ENCODE measurements around the gene RCOR3.

RCOR3 gene

GRCh38 chr1:211332036-211332616, 73.0 kb downstream of the RCOR3 start:
- no peak overlapping the region for H3K27ac ChIP-seq (ENCODE audit: low read depth, low read length)
- no peak overlapping the region for H3K4me3 ChIP-seq (ENCODE audit: low read depth, low read length)
- no peaks in the 10 kb centered on the region for H3K27me3 ChIP-seq (ENCODE audit: insufficient read depth, low read length)
- no peak overlapping the region for H2AFZ ChIP-seq (ENCODE audit: low read length, unreplicated experiment)
- peaks cover 63% of the 10 kb centered on the region for H3K79me2 ChIP-seq (ENCODE audit: control insufficient read depth, insufficient read depth, low read length, unreplicated experiment)
- H3K36me3 ChIP-seq (ENCODE audit: insufficient read depth, low read length): no peaks in the 10 kb centered on the region
- H3K4me1 ChIP-seq (ENCODE audit: control insufficient read depth, insufficient read depth, low read length, unreplicated experiment): peaks cover 32% of the 10 kb centered on the region

DNA sequence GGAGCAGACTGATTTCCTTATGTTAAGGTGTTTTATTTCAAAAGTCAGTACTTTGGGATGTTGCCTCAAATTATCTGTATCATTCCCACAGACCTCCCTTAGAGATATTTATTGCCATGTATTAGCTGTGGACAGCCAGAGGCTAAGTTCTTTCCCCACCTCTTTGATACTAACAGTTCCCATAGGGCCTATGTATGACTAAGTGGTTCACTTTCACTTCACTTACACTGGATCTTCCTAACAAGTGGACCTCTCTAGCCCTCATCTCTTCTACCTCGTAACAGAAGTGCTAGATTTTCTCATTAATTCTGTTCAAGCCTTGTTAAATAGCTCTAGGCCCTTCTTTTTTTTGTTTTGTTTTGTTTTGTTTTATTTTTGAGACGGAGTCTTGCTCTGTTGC, 73.7 kb downstream of the RCOR3 start:
- Histone ChIP-seq H3K27me3 (ENCODE audit: insufficient read depth, low read length) (no peaks in the 10 kb centered on the region), H3K4me1 (ENCODE audit: control insufficient read depth, insufficient read depth, low read length, unreplicated experiment) (peaks cover 30% of the 10 kb centered on the region), H2AFZ (ENCODE audit: low read length, unreplicated experiment) (no peak overlapping the region), H3K79me2 (ENCODE audit: control insufficient read depth, insufficient read depth, low read length, unreplicated experiment) (peaks cover 59% of the 10 kb centered on the region), H3K27ac (ENCODE audit: low read depth, low read length) (no peak overlapping the region), H3K36me3 (ENCODE audit: insufficient read depth, low read length) (no peaks in the 10 kb centered on the region), H3K4me3 (ENCODE audit: low read depth, low read length) (no peak overlapping the region)

GRCh38 chr1:211333906-211334305, 74.7 kb downstream of the RCOR3 start:
- peaks cover 48% of the 10 kb centered on the region for H3K79me2 ChIP-seq (ENCODE audit: control insufficient read depth, insufficient read depth, low read length, unreplicated experiment)

GRCh38 chr1:211334986-211335385, 75.8 kb downstream of the RCOR3 start:
- H3K4me1 ChIP-seq (ENCODE audit: control insufficient read depth, insufficient read depth, low read length, unreplicated experiment): peaks cover 18% of the 10 kb centered on the region
- H2AFZ ChIP-seq (ENCODE audit: low read length, unreplicated experiment): no peak overlapping the region
- H3K36me3 ChIP-seq (ENCODE audit: insufficient read depth, low read length): no peaks in the 10 kb centered on the region
- no peak overlapping the region for H3K4me3 ChIP-seq (ENCODE audit: low read depth, low read length)
- H3K79me2 ChIP-seq (ENCODE audit: control insufficient read depth, insufficient read depth, low read length, unreplicated experiment): peaks cover 37% of the 10 kb centered on the region
- no peak overlapping the region for H3K27ac ChIP-seq (ENCODE audit: low read depth, low read length)
- H3K27me3 ChIP-seq (ENCODE audit: insufficient read depth, low read length): no peaks in the 10 kb centered on the region

More at GRCh38 chr1:211333906-211334305, 74.7 kb downstream of the RCOR3 start:
- Histone ChIP-seq H3K4me3 (ENCODE audit: low read depth, low read length) (no peak overlapping the region), H2AFZ (ENCODE audit: low read length, unreplicated experiment) (no peak overlapping the region), H3K4me1 (ENCODE audit: control insufficient read depth, insufficient read depth, low read length, unreplicated experiment) (peaks cover 24% of the 10 kb centered on the region), H3K27ac (ENCODE audit: low read depth, low read length) (no peak overlapping the region), H3K27me3 (ENCODE audit: insufficient read depth, low read length) (no peaks in the 10 kb centered on the region), H3K36me3 (ENCODE audit: insufficient read depth, low read length) (no peaks in the 10 kb centered on the region)

- no peaks in the 10 kb centered on the region for H3K27me3 ChIP-seq (ENCODE audit: insufficient read depth, low read length)
- no peak overlapping the region for H2AFZ ChIP-seq (ENCODE audit: low read length, unreplicated experiment)
- peaks cover 16% of the 10 kb centered on the region for H3K4me1 ChIP-seq (ENCODE audit: control insufficient read depth, insufficient read depth, low read length, unreplicated experiment)
- H3K36me3 ChIP-seq (ENCODE audit: insufficient read depth, low read length): no peaks in the 10 kb centered on the region
- peaks cover 33% of the 10 kb centered on the region for H3K79me2 ChIP-seq (ENCODE audit: control insufficient read depth, insufficient read depth, low read length, unreplicated experiment)
- H3K27ac ChIP-seq (ENCODE audit: low read depth, low read length): no peak overlapping the region
- no peak overlapping the region for H3K4me3 ChIP-seq (ENCODE audit: low read depth, low read length)
Observed at GRCh38 chr1:211335522-211336157, 76.5 kb downstream of the RCOR3 start.

DNA sequence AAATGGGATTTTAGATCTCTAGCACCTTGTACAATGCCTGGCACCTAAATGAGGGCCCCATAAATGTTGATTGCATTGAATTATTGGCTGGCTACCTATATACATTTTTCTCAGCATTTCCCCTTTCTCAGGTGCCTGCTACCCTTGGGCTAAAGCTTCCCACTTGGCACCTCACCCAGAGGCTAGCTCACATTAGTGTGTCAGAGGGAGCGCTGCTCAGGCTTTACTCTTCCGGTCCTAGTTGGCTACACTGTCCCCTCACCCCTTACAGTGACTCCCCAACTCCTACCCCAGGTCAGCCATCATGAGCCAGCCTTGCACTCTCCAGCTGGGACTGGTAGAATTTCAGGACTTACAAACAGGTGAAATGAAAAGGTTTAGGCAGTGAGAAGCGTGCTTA, 77.0 kb downstream of the RCOR3 start:
- H3K4me3 ChIP-seq (ENCODE audit: low read depth, low read length): no peak overlapping the region

GRCh38 chr1:211336775-211337174, 77.6 kb downstream of the RCOR3 start:
- Histone ChIP-seq H3K4me3 (ENCODE audit: low read depth, low read length) (no peak overlapping the region), H3K36me3 (ENCODE audit: insufficient read depth, low read length) (no peaks in the 10 kb centered on the region), H3K79me2 (ENCODE audit: control insufficient read depth, insufficient read depth, low read length, unreplicated experiment) (peaks cover 28% of the 10 kb centered on the region), H3K27me3 (ENCODE audit: insufficient read depth, low read length) (no peaks in the 10 kb centered on the region), H3K4me1 (ENCODE audit: control insufficient read depth, insufficient read depth, low read length, unreplicated experiment) (peaks cover 8% of the 10 kb centered on the region), H3K27ac (ENCODE audit: low read depth, low read length) (no peak overlapping the region), H2AFZ (ENCODE audit: low read length, unreplicated experiment) (no peak overlapping the region)

More for the DNA sequence above, 77.0 kb downstream of the RCOR3 start:
- Histone ChIP-seq H2AFZ (ENCODE audit: low read length, unreplicated experiment) (no peak overlapping the region), H3K36me3 (ENCODE audit: insufficient read depth, low read length) (no peaks in the 10 kb centered on the region), H3K27ac (ENCODE audit: low read depth, low read length) (no peak overlapping the region), H3K4me1 (ENCODE audit: control insufficient read depth, insufficient read depth, low read length, unreplicated experiment) (peaks cover 11% of the 10 kb centered on the region), H3K27me3 (ENCODE audit: insufficient read depth, low read length) (no peaks in the 10 kb centered on the region), H3K79me2 (ENCODE audit: control insufficient read depth, insufficient read depth, low read length, unreplicated experiment) (peaks cover 32% of the 10 kb centered on the region)

GRCh38 chr1:211337430-211338223, 78.5 kb downstream of the RCOR3 start:
- Histone ChIP-seq H3K79me2 (ENCODE audit: control insufficient read depth, insufficient read depth, low read length, unreplicated experiment) (peaks cover 20% of the 10 kb centered on the region), H3K27me3 (ENCODE audit: insufficient read depth, low read length) (no peaks in the 10 kb centered on the region), H2AFZ (ENCODE audit: low read length, unreplicated experiment) (no peak overlapping the region), H3K36me3 (ENCODE audit: insufficient read depth, low read length) (no peaks in the 10 kb centered on the region), H3K27ac (ENCODE audit: low read depth, low read length) (no peak overlapping the region), H3K4me3 (ENCODE audit: low read depth, low read length) (no peak overlapping the region), H3K4me1 (ENCODE audit: control insufficient read depth, insufficient read depth, low read length, unreplicated experiment) (peaks cover 2% of the 10 kb centered on the region)

GRCh38 chr1:211338224-211338620, 79.1 kb downstream of the RCOR3 start:
- Histone ChIP-seq H3K79me2 (ENCODE audit: control insufficient read depth, insufficient read depth, low read length, unreplicated experiment) (peaks cover 18% of the 10 kb centered on the region), H3K27me3 (ENCODE audit: insufficient read depth, low read length) (no peaks in the 10 kb centered on the region), H3K4me3 (ENCODE audit: low read depth, low read length) (no peak overlapping the region), H3K36me3 (ENCODE audit: insufficient read depth, low read length) (no peaks in the 10 kb centered on the region), H3K27ac (ENCODE audit: low read depth, low read length) (no peak overlapping the region), H3K4me1 (ENCODE audit: control insufficient read depth, insufficient read depth, low read length, unreplicated experiment) (no peaks in the 10 kb centered on the region), H2AFZ (ENCODE audit: low read length, unreplicated experiment) (no peak overlapping the region)

DNA sequence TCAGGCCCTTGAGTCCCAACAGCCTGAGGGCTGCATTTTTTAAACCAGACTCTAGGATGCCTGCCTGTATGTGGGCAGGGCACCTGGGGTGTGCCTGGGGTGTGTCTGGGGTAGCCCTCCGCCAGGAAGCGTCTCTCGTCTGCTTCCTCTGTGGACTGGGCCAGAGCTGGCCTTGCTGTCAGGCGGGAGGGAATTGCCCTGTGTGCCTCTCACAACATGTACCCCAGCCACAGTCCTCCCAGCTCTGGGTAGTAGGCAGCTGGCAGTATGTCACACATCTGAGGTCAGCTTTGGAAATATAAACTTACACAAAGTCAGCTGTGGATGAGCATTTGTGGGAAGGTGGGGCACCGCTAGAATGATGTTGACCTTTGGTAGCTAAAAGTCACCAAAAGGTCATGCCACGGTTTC, 80.5 kb downstream of the RCOR3 start:
- Histone ChIP-seq H3K27me3 (ENCODE audit: insufficient read depth, low read length) (no peaks in the 10 kb centered on the region), H3K27ac (ENCODE audit: low read depth, low read length) (no peak overlapping the region), H3K4me1 (ENCODE audit: control insufficient read depth, insufficient read depth, low read length, unreplicated experiment) (no peaks in the 10 kb centered on the region), H3K4me3 (ENCODE audit: low read depth, low read length) (no peak overlapping the region), H2AFZ (ENCODE audit: low read length, unreplicated experiment) (no peak overlapping the region), H3K36me3 (ENCODE audit: insufficient read depth, low read length) (no peaks in the 10 kb centered on the region), H3K79me2 (ENCODE audit: control insufficient read depth, insufficient read depth, low read length, unreplicated experiment) (peaks cover 13% of the 10 kb centered on the region)
